Colon (tissue), 2 donors: ENCODE results near the gene ST6GALNAC6.
"Not testable (repeated sequence)": the region's sequence is repeated elsewhere in the genome, so short reads cannot be mapped to it uniquely, and the experiment has no call there.

Experiments
- FAIRE-seq: peaks from 2 replicates; lab custom pipeline; 2012; peaks lifted over from hg19 to GRCh38; lab: Jason Lieb, UNC
- donor health status: control.
- donor health status: control.

The ST6GALNAC6 gene

GRCh38 chr9:127873223-127873691, 26.1 kb downstream of the ST6GALNAC6 start:
- FAIRE-seq: no peak

GRCh38 chr9:127872369-127873222, 26.8 kb downstream of the ST6GALNAC6 start:
- FAIRE-seq: no peak

GRCh38 chr9:127871531-127871930, 27.9 kb downstream of the ST6GALNAC6 start:
- FAIRE-seq: no peak

GRCh38 chr9:127870887-127871286, 28.5 kb downstream of the ST6GALNAC6 start:
- FAIRE-seq: no peak

- FAIRE-seq: not testable (repeated sequence)
These were observed 29.3 kb downstream of the ST6GALNAC6 start for GRCh38 chr9:127870153-127870491.

GRCh38 chr9:127869310-127870152, 29.9 kb downstream of the ST6GALNAC6 start:
- FAIRE-seq: no peak

- no peak for FAIRE-seq
These were observed 31.0 kb downstream of the ST6GALNAC6 start for GRCh38 chr9:127868278-127868902.

GRCh38 chr9:127867356-127868277, 31.8 kb downstream of the ST6GALNAC6 start:
- FAIRE-seq: no peak

GRCh38 chr9:127866535-127866934, 32.9 kb downstream of the ST6GALNAC6 start:
- no peak for FAIRE-seq

- no peak for FAIRE-seq
These were observed 33.5 kb downstream of the ST6GALNAC6 start for GRCh38 chr9:127865645-127866464.

GRCh38 chr9:127863191-127863621, 36.2 kb downstream of the ST6GALNAC6 start:
- FAIRE-seq: no peak

- no peak for FAIRE-seq
These were observed 37.1 kb downstream of the ST6GALNAC6 start for GRCh38 chr9:127862075-127863011.

GRCh38 chr9:127860779-127861178, 38.6 kb downstream of the ST6GALNAC6 start:
- FAIRE-seq: no peak

GRCh38 chr9:127860260-127860659, 39.1 kb downstream of the ST6GALNAC6 start:
- no peak for FAIRE-seq

- no peak for FAIRE-seq
These were observed 41.3 kb downstream of the ST6GALNAC6 start for GRCh38 chr9:127858041-127858512.

GRCh38 chr9:127857278-127857677, 42.1 kb downstream of the ST6GALNAC6 start:
- no peak for FAIRE-seq

GRCh38 chr9:127856729-127857116, 42.7 kb downstream of the ST6GALNAC6 start:
- FAIRE-seq: no peak

- FAIRE-seq: no peak
These were observed 43.2 kb downstream of the ST6GALNAC6 start for GRCh38 chr9:127856094-127856728.

GRCh38 chr9:127855522-127855921, 43.9 kb downstream of the ST6GALNAC6 start:
- no peak for FAIRE-seq
